ENCODE measurements around the gene OR56A4.
"Not testable (repeated sequence)": the region's sequence is repeated elsewhere in the genome, so short reads cannot be mapped to it uniquely, and the experiment has no call there.

OR56A4 gene

GRCh38 chr11:5966958-5967357, 39.8 kb downstream of the OR56A4 start:
- no peaks in the 10 kb centered on the region for H3K9me3 ChIP-seq

GRCh38 chr11:5960704-5961320, 45.9 kb downstream of the OR56A4 start:
- not testable (repeated sequence) for H3K4me1 ChIP-seq (ENCODE audit: control insufficient read depth in 1 of 2, insufficient read depth in 1 of 2, low read depth in 1 of 2, low read length in 1 of 2); H3K36me3 ChIP-seq; H3K27ac ChIP-seq; H3K4me3 ChIP-seq (ENCODE audit: low read depth in 1 of 2, low read length in 1 of 2); H3K27me3 ChIP-seq; H3K9me3 ChIP-seq

More at GRCh38 chr11:5966958-5967357, 39.8 kb downstream of the OR56A4 start:
- no peak for TF ChIP-seq CTCF (IDR thresholded peaks at IDR 0.05)
- H3K27ac ChIP-seq = no peak overlapping the region
- peaks cover 31% of the 10 kb centered on the region for H3K27me3 ChIP-seq
- no peaks in the 10 kb centered on the region for H3K36me3 ChIP-seq
- H3K4me1 ChIP-seq (ENCODE audit: control insufficient read depth in 1 of 2, insufficient read depth in 1 of 2, low read depth in 1 of 2, low read length in 1 of 2) = no peaks in the 10 kb centered on the region
- no peak overlapping the region for H3K4me3 ChIP-seq (ENCODE audit: low read depth in 1 of 2, low read length in 1 of 2)

GRCh38 chr11:5955586-5955985, 51.2 kb downstream of the OR56A4 start:
- Histone ChIP-seq H3K9me3 (no peaks in the 10 kb centered on the region), H3K36me3 (no peaks in the 10 kb centered on the region), H3K27ac (no peak overlapping the region), H3K27me3 (peaks cover 19% of the 10 kb centered on the region), H3K4me3 (ENCODE audit: low read depth in 1 of 2, low read length in 1 of 2) (no peak overlapping the region), H3K4me1 (ENCODE audit: control insufficient read depth in 1 of 2, insufficient read depth in 1 of 2, low read depth in 1 of 2, low read length in 1 of 2) (no peaks in the 10 kb centered on the region)
- no peak for TF ChIP-seq CTCF (IDR thresholded peaks at IDR 0.05)

Data from neutrophil (primary cell).